Neural cell (in vitro differentiated cells): ENCODE data around the gene MSANTD7. TPM values are rescaled to one million over a fixed set of nuclear protein-coding genes. Genes with fewer than 3 reads are reported as not detected.

Source experiments
- H2AFZ ChIP-seq: fragments of 200-600, 300-800 bp; sonication (generic), shearing (Covaris generic); 2 replicates; pipeline ENCODE4 v1.6.0; 2014; ENCODE audit warnings: low read depth, mild to moderate bottlenecking, antibody characterized with exemption, low read length, moderate library complexity
- H3F3A ChIP-seq: fragments of 200-600 bp; shearing (Covaris generic); 2 replicates; pipeline ENCODE4 v1.6.1; 2016; ENCODE audit warnings: mild to moderate bottlenecking, moderate library complexity, mixed read lengths, antibody characterized with exemption, low read length; ENCODE audit not compliant: insufficient read depth, poor library complexity, severe bottlenecking
- H3K27ac ChIP-seq: fragments of 200-600, 300-800 bp; sonication (generic), shearing (Covaris generic); 2 replicates; pipeline ENCODE4 v1.5.1; 2014; ENCODE audit warnings: mild to moderate bottlenecking, low read length, moderate library complexity
- H3K27me3 ChIP-seq: fragments of 300-800, 200-600 bp; sonication (generic), shearing (Covaris generic); 2 replicates; pipeline ENCODE4 v1.6.0; 2014; ENCODE audit warnings: mild to moderate bottlenecking, low read depth, low read length, moderate library complexity; ENCODE audit not compliant: insufficient read depth
- H3K36me3 ChIP-seq: fragments of 300-800, 200-600 bp; sonication (generic), shearing (Covaris generic); 2 replicates; pipeline ENCODE4 v1.5.1; 2014; ENCODE audit warnings: mild to moderate bottlenecking, antibody characterized with exemption, low read length, moderate library complexity; ENCODE audit not compliant: insufficient read depth
- H3K4me2 ChIP-seq: fragments of 300-800, 200-600 bp; sonication (generic), shearing (Covaris generic); 2 replicates; pipeline ENCODE4 v1.6.0; 2014; ENCODE audit warnings: mild to moderate bottlenecking, low read length
- H3K4me3 ChIP-seq: fragments of 300-800, 200-600 bp; sonication (generic), shearing (Covaris generic); 2 replicates; pipeline ENCODE4 v1.5.1; 2014; ENCODE audit warnings: mild to moderate bottlenecking, low read length, moderate library complexity
- H3K79me2 ChIP-seq: fragments of 200-600 bp; shearing (Covaris generic); replicated peaks from 2 replicates; pipeline ENCODE4 v1.6.0; 2014; ENCODE audit warnings: mild to moderate bottlenecking, low read length, moderate library complexity; ENCODE audit not compliant: insufficient read depth
- H3K9ac ChIP-seq: fragments of 300-800, 200-600 bp; sonication (generic), shearing (Covaris generic); 2 replicates; pipeline ENCODE4 v1.6.1; 2016; ENCODE audit warnings: mild to moderate bottlenecking, low read length, mixed read lengths
- H3K9me2 ChIP-seq: fragments of 200-600 bp; shearing (Covaris generic); 2 replicates; pipeline ENCODE4 v1.6.1; 2016; ENCODE audit warnings: mild to moderate bottlenecking, low read length, mixed read lengths; ENCODE audit not compliant: insufficient read depth
- H3K9me3 ChIP-seq: fragments of 200-600, 300-800 bp; sonication (generic), shearing (Covaris generic); 2 replicates; pipeline ENCODE4 v1.6.1; 2016; ENCODE audit warnings: mild to moderate bottlenecking, mixed run types, low read length, moderate library complexity, mixed read lengths
- H4K20me1 ChIP-seq: fragments of 200-600 bp; shearing (Covaris generic); 2 replicates; pipeline ENCODE4 v1.6.1; 2016; ENCODE audit warnings: mild to moderate bottlenecking, mixed run types; ENCODE audit not compliant: insufficient read depth
- CTCF ChIP-seq: fragments of 450-650 bp; IDR thresholded peaks from 2 replicates; pipeline ENCODE4 v1.5.1; 2014; ENCODE audit warnings: antibody characterized with exemption, mild to moderate bottlenecking, moderate library complexity; ENCODE audit not compliant: poor library complexity, severe bottlenecking
- EP300 ChIP-seq: fragments of 450-650 bp; conservative IDR thresholded peaks from 2 replicates; pipeline ENCODE4 v1.6.1; 2014; ENCODE audit warnings: antibody characterized with exemption, mild to moderate bottlenecking, moderate library complexity; ENCODE audit not compliant: poor library complexity, severe bottlenecking
- EZH2 ChIP-seq: fragments of 200-600, 300-800 bp; shearing (Covaris generic), sonication (generic); IDR thresholded peaks from 2 replicates; pipeline ENCODE4 v1.6.1; 2014; ENCODE audit warnings: antibody characterized with exemption, low read length, borderline replicate concordance, mild to moderate bottlenecking; ENCODE audit not compliant: insufficient read depth, poor library complexity, severe bottlenecking
- POLR2AphosphoS5 ChIP-seq: IDR thresholded peaks from 2 replicates; pipeline ENCODE4 v1.6.1; 2012
- RAD21 ChIP-seq: fragments of 450-650 bp; conservative IDR thresholded peaks from 2 replicates; pipeline ENCODE4 v1.6.1; 2014; ENCODE audit warnings: antibody characterized with exemption, mild to moderate bottlenecking, moderate library complexity
- REST ChIP-seq: IDR thresholded peaks from 2 replicates; pipeline ENCODE4 v1.6.1; 2012; ENCODE audit warnings: borderline replicate concordance
- SMC3 ChIP-seq: fragments of 450-650 bp; conservative IDR thresholded peaks from 2 replicates; pipeline ENCODE4 v1.6.1; 2014; ENCODE audit warnings: antibody characterized with exemption, mild to moderate bottlenecking, moderate library complexity; ENCODE audit not compliant: poor library complexity
- TAF1 ChIP-seq: IDR thresholded peaks from 2 replicates; pipeline ENCODE4 v1.6.1; 2012; ENCODE audit warnings: low read depth
- polyA plus RNA-seq: library from polyadenylated mRNA; depleted of rRNA; stranded (reverse); fragments of >200 nt; gene quantifications from 2 replicates; pipeline ENCODE4 v1.2.3, GENCODE V29; 2014

The MSANTD7 gene
- polyA plus RNA-seq, 1 donor from 2014 or later = 21.1 TPM

GRCh38 chr10:14843327-14843988 lies 5.4 kb downstream of the MSANTD7 start:
- TF ChIP-seq RAD21 (no peak), REST (no peak), CTCF (no peak), SMC3 (no peak), EP300 (no peak), EZH2 (no peak), POLR2AphosphoS5 (no peak)
- H3K27me3 ChIP-seq = no peaks in the 10 kb centered on the region
- no peak overlapping the region for H2AFZ ChIP-seq
- peaks cover 17% of the 10 kb centered on the region for H3K79me2 ChIP-seq
- no peak overlapping the region for H3K4me3 ChIP-seq
- H3K9me2 ChIP-seq = no peaks in the 10 kb centered on the region
- H4K20me1 ChIP-seq = no peaks in the 10 kb centered on the region
- H3K27ac ChIP-seq = no peak overlapping the region
- no peaks in the 10 kb centered on the region for H3K9me3 ChIP-seq
- no peak overlapping the region for H3K9ac ChIP-seq
- no peak overlapping the region for H3K4me2 ChIP-seq
- H3F3A ChIP-seq = no peaks in the 10 kb centered on the region
- peaks cover 11% of the 10 kb centered on the region for H3K36me3 ChIP-seq

- Histone ChIP-seq H3K4me2 (no peak overlapping the region), H4K20me1 (no peaks in the 10 kb centered on the region), H3K27me3 (no peaks in the 10 kb centered on the region), H2AFZ (no peak overlapping the region), H3K9me3 (no peaks in the 10 kb centered on the region), H3K79me2 (peaks cover 11% of the 10 kb centered on the region), H3K9ac (no peak overlapping the region), H3K4me3 (no peak overlapping the region), H3F3A (no peaks in the 10 kb centered on the region), H3K27ac (no peak overlapping the region), H3K9me2 (no peaks in the 10 kb centered on the region), H3K36me3 (peaks cover 11% of the 10 kb centered on the region)
- TF ChIP-seq TAF1 (no peak), REST (no peak), CTCF (no peak), EP300 (no peak), POLR2AphosphoS5 (no peak), SMC3 (no peak), RAD21 (no peak), EZH2 (no peak)
Observed at GRCh38 chr10:14844948-14845347, 6.8 kb downstream of the MSANTD7 start.
